Left colon (tissue), 2 donors: Measurements from ENCODE around the gene PYGL. TPM values are rescaled to one million over a fixed set of nuclear protein-coding genes. Genes with fewer than 3 reads are reported as not detected.
A peak's percentile ranks its signal among the peaks of the same experiment; 100 is the strongest.
"Not testable (repeated sequence)": the region's sequence is repeated elsewhere in the genome, so short reads cannot be mapped to it uniquely, and the experiment has no call there.

Source experiments
- ATAC-seq: fragments of 200-7000 bp; cut with Tn5 transposase; one replicate; pipeline ENCODE4 v1.9.1; 2020; ENCODE audit warnings: mild to moderate bottlenecking, moderate library complexity
- DNase-seq, 2 donors: peaks; one replicate each; pipeline ENCODE4 v3.0.0-alpha.2; 2020
- intact Hi-C, 2 donors: fragments of 100-400 bp; cut with DNase I in 1 of 2; cut with micrococcal nuclease in 1 of 2; formaldehyde crosslinking; loops; one replicate each; pipeline versions ENCODE4 v1.11.2 to v1.14.0; 2022; cut with DNase I, micrococcal nuclease
- total RNA-seq, 2 donors: library from RNA; stranded (reverse); fragmentation: NEBNext Ultra II Directional; extraction: Animal tissue kit (Norgen Biotek cat#: 25700); gene quantifications; one replicate each; pipeline ENCODE4 v1.2.1, GENCODE V29; 2021
- donor health status: DM: no; HTN: no; CAD: no.
- donor health status: DM: yes; HTN: yes; CAD: no.

The PYGL gene
- total RNA-seq, 2 donors from 2014 or later, result 32.9 to 55.6 TPM

- no peak for ATAC-seq
- intact Hi-C loops, result loop anchor here in 1 of 2 donors (10.0 kb wide), 1 partner anchor 268 kb away; no protein-coding TSS in a partner anchor
- DNase-seq, result no peak
Measured at GRCh38 chr14:50957296-50957695, 13.0 kb upstream of the PYGL start.

GRCh38 chr14:50956421-50956820 lies 12.1 kb upstream of the PYGL start:
- not testable (repeated sequence) for ATAC-seq, DNase-seq
- intact Hi-C loops, result loop anchor here in 1 of 2 donors (10.0 kb wide), 1 partner anchor 268 kb away; no protein-coding TSS in a partner anchor

DNA sequence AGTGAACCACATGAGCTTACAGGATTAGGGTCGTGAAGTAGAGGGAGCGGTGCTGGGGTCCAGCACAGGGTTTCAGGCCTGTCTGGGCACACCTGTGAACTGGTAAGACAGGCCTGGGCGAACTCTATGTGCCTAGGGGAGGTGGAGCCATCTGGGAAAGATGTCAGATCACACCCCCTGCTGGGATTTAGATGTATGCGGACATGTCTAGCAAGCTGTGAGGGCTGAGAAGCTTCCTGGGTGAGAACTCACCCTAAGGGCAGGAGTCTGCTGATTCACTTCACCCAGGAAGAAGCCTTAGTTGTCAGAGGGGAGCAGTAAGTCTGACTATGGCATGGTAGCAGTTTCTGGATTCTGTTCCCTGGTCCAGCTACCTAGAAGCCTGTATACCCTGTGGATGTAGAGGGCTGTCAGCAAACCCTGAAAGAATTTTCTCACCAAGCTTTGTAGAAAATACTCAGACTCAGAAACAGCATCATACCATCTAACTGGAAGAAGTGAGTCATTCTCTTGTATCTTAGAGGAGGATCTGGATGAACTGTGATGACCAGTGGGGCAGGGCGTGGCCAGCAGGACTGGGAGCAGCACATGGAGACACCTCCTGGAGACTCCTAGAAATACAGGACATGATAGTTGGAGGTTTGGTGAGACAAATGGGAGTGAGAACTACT lies 11.2 kb upstream of the PYGL start:
- DNase-seq (peak; percentile 78 to 84), ATAC-seq (peak; percentile 97)
- intact Hi-C loops, result loop anchor here in 1 of 2 donors (10.0 kb wide), 1 partner anchor 269 kb away; no protein-coding TSS in a partner anchor

DNA sequence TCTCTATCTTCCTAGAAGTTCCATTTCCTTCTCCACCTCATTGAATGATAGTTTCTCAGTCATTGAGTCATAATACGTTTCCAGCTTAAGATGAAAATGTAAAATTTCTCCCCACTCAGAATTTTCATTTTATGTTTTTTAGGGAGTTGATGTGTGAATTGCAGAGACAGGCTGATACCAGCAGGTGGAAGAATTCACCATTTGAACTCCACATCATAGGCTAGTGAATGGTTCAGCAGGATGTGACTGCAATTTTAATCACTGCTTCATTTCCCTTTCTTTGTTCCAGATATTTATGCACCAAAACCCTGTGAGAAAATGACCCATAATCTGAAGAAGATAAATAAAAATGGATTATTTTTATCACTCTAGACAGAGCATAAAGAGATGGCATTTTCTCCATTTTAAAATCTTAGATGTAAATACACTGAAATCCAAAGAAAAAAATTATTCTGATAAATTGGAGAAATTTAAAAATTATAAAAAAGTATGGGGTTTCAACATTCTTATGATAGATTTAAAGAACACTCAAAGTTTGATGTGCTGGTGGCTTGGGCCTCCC lies 10.6 kb upstream of the PYGL start:
- intact Hi-C loops, result loop anchor here (5.0 to 10.0 kb wide), 2 partner anchors 262 to 270 kb away; no protein-coding TSS in a partner anchor
- DNase-seq (no peak), ATAC-seq (peak; percentile 80)

DNA sequence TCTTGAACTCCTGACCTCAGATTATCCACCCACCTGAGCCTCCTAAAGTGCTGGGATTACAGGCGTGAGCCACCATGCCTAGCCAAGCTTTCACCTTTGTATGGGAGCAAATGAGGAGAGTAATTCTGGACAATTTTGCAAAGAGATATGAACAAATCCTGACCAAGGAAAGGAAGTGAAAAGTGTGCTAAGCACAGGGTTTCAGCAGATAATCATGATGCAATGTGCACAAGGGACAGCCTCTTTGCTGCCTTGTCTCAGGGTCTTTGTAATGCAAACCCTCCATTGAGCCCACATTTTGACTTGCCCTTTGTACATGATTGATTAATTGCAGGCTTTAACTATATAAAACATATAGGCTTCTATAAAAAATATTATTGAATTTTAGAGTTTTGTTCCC lies 9.2 kb upstream of the PYGL start:
- intact Hi-C loops, result loop anchor here (5.0 to 10.0 kb wide), 2 partner anchors 264 to 271 kb away; no protein-coding TSS in a partner anchor
- no peak for ATAC-seq
- no peak for DNase-seq

GRCh38 chr14:50951032-50951431 lies 6.7 kb upstream of the PYGL start:
- ATAC-seq, result no peak
- intact Hi-C loops, result loop anchor here (5.0 to 10.0 kb wide), 2 partner anchors 266 to 274 kb away; no protein-coding TSS in a partner anchor
- no peak for DNase-seq

DNA sequence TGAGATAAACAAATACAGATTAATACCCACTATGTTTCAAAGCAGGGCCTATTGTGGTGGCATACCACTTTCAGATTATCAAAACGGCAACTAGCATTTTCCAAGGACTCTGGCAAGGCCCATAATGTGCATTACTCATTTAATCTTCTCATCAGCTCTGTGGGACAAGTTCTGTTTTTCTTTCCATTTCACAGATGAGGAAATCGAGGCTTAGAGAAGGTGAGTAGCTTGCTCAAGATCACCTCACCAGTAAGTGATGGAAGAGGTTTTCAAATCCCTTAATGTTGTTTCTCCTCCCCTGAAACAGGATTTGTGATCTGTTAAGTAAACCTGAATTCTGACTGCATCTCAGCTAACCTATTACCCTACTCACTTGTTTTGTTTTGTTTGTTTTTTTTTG lies 3.9 kb upstream of the PYGL start:
- ATAC-seq (no peak), DNase-seq (no peak)
- intact Hi-C loops, result no loop called here

- DNase-seq, result no peak
Measured at GRCh38 chr14:50947446-50947845, 3.2 kb upstream of the PYGL start.

GRCh38 chr14:50946234-50946935 lies 2.1 kb upstream of the PYGL start:
- no peak for ATAC-seq
- no peak for DNase-seq
- intact Hi-C loops, result no loop called here

More at GRCh38 chr14:50947446-50947845, 3.2 kb upstream of the PYGL start:
- no peak for ATAC-seq
- intact Hi-C loops, result no loop called here

DNA sequence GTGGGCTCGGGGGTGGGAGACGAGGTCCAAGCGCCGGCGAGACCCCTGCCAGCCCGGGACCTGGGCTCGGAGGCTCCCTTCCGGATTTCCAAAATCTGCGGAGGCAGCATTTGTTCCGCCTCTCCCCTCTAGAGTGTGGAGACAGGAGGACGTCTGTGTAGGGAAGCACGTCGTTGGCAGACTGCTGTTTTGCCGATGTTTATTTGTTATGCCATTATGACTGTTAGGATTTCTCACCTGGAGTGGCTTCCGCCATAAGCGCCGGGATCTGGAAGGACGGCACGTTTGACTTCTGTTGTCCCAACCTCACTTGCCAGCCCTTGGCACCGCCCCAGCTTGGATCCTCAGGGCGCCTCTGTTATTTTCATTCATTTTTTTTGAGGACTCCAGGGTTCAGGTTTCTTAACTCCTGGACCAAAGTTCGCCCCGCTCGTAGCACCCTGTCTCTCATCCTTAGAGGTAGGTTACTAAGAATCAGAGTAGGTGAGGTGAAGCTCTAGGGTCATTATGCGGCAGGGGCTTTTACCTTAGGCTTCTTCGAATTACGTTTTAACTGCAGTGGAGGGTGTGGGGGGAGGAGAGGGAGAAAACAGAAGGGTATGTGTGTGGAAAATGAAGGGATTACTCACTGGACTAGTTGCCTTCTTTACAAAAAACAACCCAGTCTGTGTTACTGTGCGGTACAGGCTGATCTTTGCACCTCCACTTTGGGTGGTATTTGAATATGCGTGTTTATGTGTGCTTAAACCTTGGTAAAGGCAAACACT lies 547 bp upstream of the PYGL start:
- intact Hi-C loops, result no loop called here
- peak; percentile 64 for ATAC-seq
- peak; percentile 51 to 75 for DNase-seq

- peak; percentile 58 to 65 for DNase-seq
- intact Hi-C loops, result no loop called here
- peak; percentile 45 for ATAC-seq
Measured at GRCh38 chr14:50943261-50943942, 881 bp downstream of the PYGL start.

DNA sequence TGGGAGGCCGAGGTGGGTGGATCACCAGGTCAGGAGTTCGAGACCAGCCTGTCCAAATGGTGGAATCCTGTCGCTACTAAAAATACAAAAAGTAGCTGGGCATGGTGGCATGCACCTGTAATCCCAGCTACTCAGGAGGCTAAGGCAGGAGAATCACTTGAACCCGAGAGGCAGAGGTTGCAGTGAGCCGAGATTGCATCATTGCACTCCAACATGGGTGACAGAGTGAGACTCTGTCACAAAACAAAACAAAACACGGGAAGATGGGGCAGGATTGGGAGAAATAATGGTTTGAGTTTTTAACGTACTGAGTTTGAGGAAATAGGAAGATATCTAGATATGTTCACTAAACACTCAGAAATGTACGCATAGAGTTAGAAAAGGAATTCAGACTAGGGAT lies 2.6 kb downstream of the PYGL start:
- ATAC-seq, intact Hi-C loops, DNase-seq: not testable (repeated sequence)

- ATAC-seq (no peak), DNase-seq (no peak)
- intact Hi-C loops, result no loop called here
Measured at GRCh38 chr14:50941151-50941550, 3.1 kb downstream of the PYGL start.

GRCh38 chr14:50937800-50938199 lies 6.5 kb downstream of the PYGL start:
- ATAC-seq, result no peak
- DNase-seq, result no peak
- intact Hi-C loops, result no loop called here

DNA sequence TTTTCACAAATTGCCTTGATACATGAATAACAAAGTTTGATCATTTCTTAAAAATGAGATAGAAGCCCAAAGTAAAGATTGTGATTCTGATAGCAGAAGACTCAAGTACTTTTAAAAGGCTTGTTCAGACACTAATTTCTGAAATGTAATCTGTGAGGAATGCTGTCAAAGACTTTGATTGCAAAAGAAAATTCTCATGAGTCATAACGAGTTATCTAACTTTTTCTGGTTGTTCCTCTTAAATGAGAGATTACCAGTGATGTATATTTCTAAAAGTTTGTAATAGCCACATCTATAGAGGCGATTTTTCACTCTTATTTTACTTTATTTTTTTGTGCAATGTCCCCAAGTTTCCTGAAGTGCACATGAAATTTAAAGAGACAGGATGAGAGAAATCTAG lies 7.0 kb downstream of the PYGL start:
- intact Hi-C loops, result no loop called here
- DNase-seq (no peak), ATAC-seq (no peak)

GRCh38 chr14:50936882-50937281 lies 7.4 kb downstream of the PYGL start:
- no peak for DNase-seq
- intact Hi-C loops, result no loop called here
- no peak for ATAC-seq

- DNase-seq (no peak), ATAC-seq (no peak)
- intact Hi-C loops, result no loop called here
Measured at GRCh38 chr14:50936016-50936340, 8.3 kb downstream of the PYGL start.

- intact Hi-C loops, result no loop called here
- no peak for ATAC-seq
- DNase-seq, result no peak
Measured at GRCh38 chr14:50935126-50936015, 8.9 kb downstream of the PYGL start.
